HEK293 (cell line): Measurements from ENCODE around the gene WNT9B.

Experiments
- CTCF ChIA-PET: fragments of 350-600 bp; formaldehyde crosslinking; extraction: SDS; loops from one replicate; lab custom pipeline; 2021; ENCODE audit warnings: antibody characterized with exemption; lab: Yijun Ruan, JAX
- POLR2A ChIA-PET: fragments of 300-600 bp; formaldehyde crosslinking; extraction: SDS; loops from one replicate; lab custom pipeline; 2020; ENCODE audit warnings: antibody characterized with exemption, inconsistent platforms; lab: Yijun Ruan, JAX
- H3K27ac ChIP-seq: fragments of 200-500 bp; sonication (Bioruptor generic); 2 replicates; pipeline ENCODE4 v1.5.1; 2014; ENCODE audit warnings: low read depth, low read length, control low read depth, inconsistent platforms; ENCODE audit errors: extremely low read depth
- H3K36me3 ChIP-seq, 2 experiments: fragments of 200-500 bp in 1 of 2; sonication (Bioruptor generic) in 1 of 2; 1 replicate in 1 of 2; 2 replicates in 1 of 2; pipeline ENCODE4 v1.5.1; 2014 to 2017; ENCODE audit warnings: inconsistent platforms in 2 of 2, low read length in 2 of 2; ENCODE audit not compliant: control insufficient read depth in 2 of 2, insufficient read depth in 1 of 2
- H3K4me1 ChIP-seq: fragments of 200-500 bp; sonication (Bioruptor generic); 2 replicates; pipeline ENCODE4 v1.5.1; 2014; ENCODE audit warnings: mild to moderate bottlenecking, low read length, inconsistent platforms; ENCODE audit not compliant: control insufficient read depth, insufficient read depth
- H3K4me3 ChIP-seq: 2 replicates; pipeline ENCODE4 v1.5.1; 2011; ENCODE audit warnings: low read depth, mild to moderate bottlenecking, control low read depth, low read length, moderate library complexity
- H3K9me3 ChIP-seq: fragments of 200-500 bp; sonication (Bioruptor generic); 2 replicates; pipeline ENCODE4 v1.5.1; 2014; ENCODE audit warnings: low read depth, low read length, inconsistent platforms; ENCODE audit not compliant: control insufficient read depth, insufficient read depth
- CTCF ChIP-seq: fragments of 450-650 bp; formaldehyde crosslinking; IDR thresholded peaks from 2 replicates; pipeline ENCODE4 v1.5.1; 2016; ENCODE audit warnings: missing biosample characterization, missing genetic modification characterization
- GLI4 ChIP-seq: fragments of 450-650 bp; formaldehyde crosslinking; IDR thresholded peaks from 2 replicates; pipeline ENCODE4 v1.5.1; 2016; ENCODE audit warnings: missing biosample characterization, missing genetic modification characterization
- GLIS2 ChIP-seq: fragments of 450-650 bp; formaldehyde crosslinking; IDR thresholded peaks from 2 replicates; pipeline ENCODE4 v1.5.1; 2016; ENCODE audit warnings: missing biosample characterization, missing genetic modification characterization
- SALL2 ChIP-seq: fragments of 450-650 bp; formaldehyde crosslinking; IDR thresholded peaks from 2 replicates; pipeline ENCODE4 v1.5.0; 2017; ENCODE audit warnings: missing biosample characterization, mild to moderate bottlenecking, missing genetic modification characterization, borderline replicate concordance
- ZBTB20 ChIP-seq: fragments of 450-650 bp; formaldehyde crosslinking; IDR thresholded peaks from 2 replicates; pipeline ENCODE4 v1.5.1; 2016; ENCODE audit warnings: missing biosample characterization, missing genetic modification characterization
- ZFHX2 ChIP-seq: fragments of 450-650 bp; formaldehyde crosslinking; conservative IDR thresholded peaks from 2 replicates; pipeline ENCODE4 v1.5.1; 2016; ENCODE audit warnings: missing biosample characterization, missing genetic modification characterization
- ZFP41 ChIP-seq: fragments of 450-650 bp; formaldehyde crosslinking; IDR thresholded peaks from 2 replicates; pipeline ENCODE4 v1.5.1; 2016; ENCODE audit warnings: missing biosample characterization, missing genetic modification characterization, borderline replicate concordance
- ZIC2 ChIP-seq: fragments of 450-650 bp; formaldehyde crosslinking; IDR thresholded peaks from 2 replicates; pipeline ENCODE4 v1.5.1; 2016; ENCODE audit warnings: missing biosample characterization, missing genetic modification characterization
- ZNF138 ChIP-seq: fragments of 450-650 bp; formaldehyde crosslinking; IDR thresholded peaks from 2 replicates; pipeline ENCODE4 v1.5.1; 2016; ENCODE audit warnings: missing biosample characterization, missing genetic modification characterization, borderline replicate concordance
- ZNF140 ChIP-seq: fragments of 450-650 bp; formaldehyde crosslinking; IDR thresholded peaks from 2 replicates; pipeline ENCODE4 v1.5.1; 2016; ENCODE audit warnings: missing biosample characterization, missing genetic modification characterization
- ZNF169 ChIP-seq: fragments of 450-650 bp; formaldehyde crosslinking; IDR thresholded peaks from 2 replicates; pipeline ENCODE4 v1.5.1; 2016; ENCODE audit warnings: missing biosample characterization, missing genetic modification characterization
- ZNF19 ChIP-seq: fragments of 450-650 bp; formaldehyde crosslinking; IDR thresholded peaks from 2 replicates; pipeline ENCODE4; 2016; ENCODE audit warnings: missing biosample characterization, missing genetic modification characterization, low read depth
- ZNF202 ChIP-seq: fragments of 450-650 bp; formaldehyde crosslinking; IDR thresholded peaks from 2 replicates; pipeline ENCODE4 v1.5.1; 2016; ENCODE audit warnings: missing biosample characterization, missing genetic modification characterization, borderline replicate concordance
- ZNF248 ChIP-seq: fragments of 450-650 bp; formaldehyde crosslinking; IDR thresholded peaks from 2 replicates; pipeline ENCODE4 v1.5.1; 2017; ENCODE audit warnings: missing biosample characterization, missing genetic modification characterization
- ZNF26 ChIP-seq: fragments of 450-650 bp; formaldehyde crosslinking; IDR thresholded peaks from 2 replicates; pipeline ENCODE4 v1.5.1; 2016; ENCODE audit warnings: missing biosample characterization, missing genetic modification characterization
- ZNF292 ChIP-seq: fragments of 450-650 bp; formaldehyde crosslinking; IDR thresholded peaks from 2 replicates; pipeline ENCODE4 v1.5.1; 2016; ENCODE audit warnings: low read depth, missing biosample characterization, missing genetic modification characterization, borderline replicate concordance
- ZNF311 ChIP-seq: fragments of 450-650 bp; formaldehyde crosslinking; IDR thresholded peaks from 2 replicates; pipeline ENCODE4 v1.5.1; 2017; ENCODE audit warnings: missing biosample characterization, missing genetic modification characterization, borderline replicate concordance
- ZNF433 ChIP-seq: fragments of 450-650 bp; formaldehyde crosslinking; IDR thresholded peaks from 2 replicates; pipeline ENCODE4 v1.5.1; 2016; ENCODE audit warnings: missing biosample characterization, missing genetic modification characterization, low read depth
- ZNF544 ChIP-seq: fragments of 450-650 bp; formaldehyde crosslinking; IDR thresholded peaks from 2 replicates; pipeline ENCODE4 v1.5.0; 2017; ENCODE audit warnings: missing biosample characterization, missing genetic modification characterization
- ZNF658 ChIP-seq: fragments of 450-650 bp; formaldehyde crosslinking; IDR thresholded peaks from 2 replicates; pipeline ENCODE4; 2016; ENCODE audit warnings: missing biosample characterization, missing genetic modification characterization
- ZNF707 ChIP-seq: fragments of 450-650 bp; formaldehyde crosslinking; IDR thresholded peaks from 2 replicates; pipeline ENCODE4 v1.5.1; 2016; ENCODE audit warnings: missing biosample characterization, missing genetic modification characterization
- ZXDB ChIP-seq: fragments of 450-650 bp; formaldehyde crosslinking; IDR thresholded peaks from 2 replicates; pipeline ENCODE4 v1.5.1; 2016; ENCODE audit warnings: missing biosample characterization, missing genetic modification characterization
- TF ChIP-seq, protein P1 (sequence below): sonication (generic); formaldehyde crosslinking; IDR thresholded peaks from 2 replicates; pipeline ENCODE4 v1.8.1; 2022; ENCODE audit warnings: mild to moderate bottlenecking, moderate library complexity, missing genetic modification reagents
- TF ChIP-seq, protein P2 (sequence below): fragments of 450-650 bp; formaldehyde crosslinking; IDR thresholded peaks from 2 replicates; pipeline ENCODE4 v1.5.1; 2016; ENCODE audit warnings: missing biosample characterization, missing genetic modification characterization
- TF ChIP-seq, protein P3 (sequence below): fragments of 450-650 bp; formaldehyde crosslinking; IDR thresholded peaks from 2 replicates; pipeline ENCODE4 v1.5.1; 2016; ENCODE audit warnings: missing biosample characterization, missing genetic modification characterization

Gene WNT9B

DNA sequence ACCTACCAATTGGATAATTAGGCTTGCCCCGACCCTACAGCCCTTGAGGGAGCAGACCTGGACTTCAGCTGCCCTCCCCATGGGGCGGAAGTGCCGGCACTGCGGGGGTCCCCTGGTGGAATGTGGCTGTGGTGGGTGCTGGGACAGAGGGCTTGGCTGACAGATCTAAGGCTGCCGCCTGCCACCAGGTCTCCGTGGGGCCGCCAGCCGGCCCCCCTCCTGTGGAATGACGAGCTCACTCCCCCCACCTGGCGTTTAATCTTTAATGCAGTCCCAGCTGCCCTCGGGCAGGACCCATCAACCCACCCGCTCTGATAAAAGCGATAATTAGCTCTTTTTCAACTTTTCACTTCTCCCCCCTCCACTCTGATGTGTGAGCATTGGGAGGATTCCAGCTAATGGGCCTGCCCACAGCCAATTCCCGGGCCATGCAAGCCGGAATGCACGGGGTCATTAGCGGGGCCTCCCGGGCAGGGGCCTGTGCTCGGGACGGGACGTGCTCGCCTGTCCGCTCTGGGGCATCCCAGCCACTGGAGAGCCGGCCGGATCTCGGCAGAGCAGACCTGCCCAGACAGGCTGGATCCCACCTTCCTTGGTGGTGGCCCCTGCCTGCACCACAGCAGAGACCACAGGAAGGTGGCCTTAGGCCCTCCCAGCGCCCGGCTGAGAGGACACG, 43.2 kb downstream of the WNT9B start:
- H3K4me1 ChIP-seq = no peaks in the 10 kb centered on the region
- ChIA-PET CTCF (interaction anchor here (0.6 kb wide), 1 partner anchor 164 kb away, joined by 3 read pairs; no protein-coding TSS in a partner anchor), POLR2A (no interaction called here)

GRCh38 chr17:46895171-46895570, 43.8 kb downstream of the WNT9B start:
- no peak overlapping the region for H3K27ac ChIP-seq
- ChIA-PET POLR2A (no interaction called here), CTCF (interaction anchor here (0.6 kb wide), 1 partner anchor 164 kb away, joined by 3 read pairs; no protein-coding TSS in a partner anchor)
- H3K4me1 ChIP-seq = no peaks in the 10 kb centered on the region
- H3K4me3 ChIP-seq = no peak overlapping the region
- no peaks in the 10 kb centered on the region for H3K36me3 ChIP-seq
- TF ChIP-seq ZNF202 (tag by site-specific recombination) (no peak), CTCF (tag by site-specific recombination) (no peak), ZNF19 (no peak), ZNF311 (no peak), ZFHX2 (tag by site-specific recombination) (no peak), ZIC2 (tag by site-specific recombination) (no peak), ZXDB (tag by site-specific recombination) (no peak), ZNF292 (no peak), ZFP41 (tag by site-specific recombination) (no peak), ZNF140 (tag by site-specific recombination) (no peak), GLI4 (tag by site-specific recombination) (no peak), GLIS2 (tag by site-specific recombination) (no peak), ZNF26 (tag by site-specific recombination) (no peak), SALL2 (tag by site-specific recombination) (no peak)
- TF ChIP-seq, protein P1, sequence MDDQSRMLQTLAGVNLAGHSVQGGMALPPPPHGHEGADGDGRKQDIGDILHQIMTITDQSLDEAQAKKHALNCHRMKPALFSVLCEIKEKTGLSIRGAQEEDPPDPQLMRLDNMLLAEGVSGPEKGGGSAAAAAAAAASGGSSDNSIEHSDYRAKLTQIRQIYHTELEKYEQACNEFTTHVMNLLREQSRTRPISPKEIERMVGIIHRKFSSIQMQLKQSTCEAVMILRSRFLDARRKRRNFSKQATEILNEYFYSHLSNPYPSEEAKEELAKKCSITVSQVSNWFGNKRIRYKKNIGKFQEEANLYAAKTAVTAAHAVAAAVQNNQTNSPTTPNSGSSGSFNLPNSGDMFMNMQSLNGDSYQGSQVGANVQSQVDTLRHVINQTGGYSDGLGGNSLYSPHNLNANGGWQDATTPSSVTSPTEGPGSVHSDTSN (CRISPR knock-in tag) = no peak
- H3K9me3 ChIP-seq = no peaks in the 10 kb centered on the region

More for the DNA sequence above, 43.2 kb downstream of the WNT9B start:
- no peaks in the 10 kb centered on the region for H3K9me3 ChIP-seq
- TF ChIP-seq ZIC2 (tag by site-specific recombination) (peak; percentile 20; the same call in 1 of the 2 replicates), ZNF658 (no peak)
- no peak overlapping the region for H3K27ac ChIP-seq
- H3K36me3 ChIP-seq = no peaks in the 10 kb centered on the region
- no peak overlapping the region for H3K4me3 ChIP-seq

- Histone ChIP-seq H3K4me1 (no peaks in the 10 kb centered on the region), H3K36me3 (no peaks in the 10 kb centered on the region), H3K4me3 (no peak overlapping the region), H3K9me3 (no peaks in the 10 kb centered on the region), H3K27ac (no peak overlapping the region)
- ChIA-PET POLR2A (no interaction called here), CTCF (no interaction called here)
- TF ChIP-seq ZBTB20 (tag by site-specific recombination) = no peak
- TF ChIP-seq, protein P2, sequence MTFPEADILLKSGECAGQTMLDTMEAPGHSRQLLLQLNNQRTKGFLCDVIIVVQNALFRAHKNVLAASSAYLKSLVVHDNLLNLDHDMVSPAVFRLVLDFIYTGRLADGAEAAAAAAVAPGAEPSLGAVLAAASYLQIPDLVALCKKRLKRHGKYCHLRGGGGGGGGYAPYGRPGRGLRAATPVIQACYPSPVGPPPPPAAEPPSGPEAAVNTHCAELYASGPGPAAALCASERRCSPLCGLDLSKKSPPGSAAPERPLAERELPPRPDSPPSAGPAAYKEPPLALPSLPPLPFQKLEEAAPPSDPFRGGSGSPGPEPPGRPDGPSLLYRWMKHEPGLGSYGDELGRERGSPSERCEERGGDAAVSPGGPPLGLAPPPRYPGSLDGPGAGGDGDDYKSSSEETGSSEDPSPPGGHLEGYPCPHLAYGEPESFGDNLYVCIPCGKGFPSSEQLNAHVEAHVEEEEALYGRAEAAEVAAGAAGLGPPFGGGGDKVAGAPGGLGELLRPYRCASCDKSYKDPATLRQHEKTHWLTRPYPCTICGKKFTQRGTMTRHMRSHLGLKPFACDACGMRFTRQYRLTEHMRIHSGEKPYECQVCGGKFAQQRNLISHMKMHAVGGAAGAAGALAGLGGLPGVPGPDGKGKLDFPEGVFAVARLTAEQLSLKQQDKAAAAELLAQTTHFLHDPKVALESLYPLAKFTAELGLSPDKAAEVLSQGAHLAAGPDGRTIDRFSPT (tag by site-specific recombination) = no peak
- TF ChIP-seq, protein P3, sequence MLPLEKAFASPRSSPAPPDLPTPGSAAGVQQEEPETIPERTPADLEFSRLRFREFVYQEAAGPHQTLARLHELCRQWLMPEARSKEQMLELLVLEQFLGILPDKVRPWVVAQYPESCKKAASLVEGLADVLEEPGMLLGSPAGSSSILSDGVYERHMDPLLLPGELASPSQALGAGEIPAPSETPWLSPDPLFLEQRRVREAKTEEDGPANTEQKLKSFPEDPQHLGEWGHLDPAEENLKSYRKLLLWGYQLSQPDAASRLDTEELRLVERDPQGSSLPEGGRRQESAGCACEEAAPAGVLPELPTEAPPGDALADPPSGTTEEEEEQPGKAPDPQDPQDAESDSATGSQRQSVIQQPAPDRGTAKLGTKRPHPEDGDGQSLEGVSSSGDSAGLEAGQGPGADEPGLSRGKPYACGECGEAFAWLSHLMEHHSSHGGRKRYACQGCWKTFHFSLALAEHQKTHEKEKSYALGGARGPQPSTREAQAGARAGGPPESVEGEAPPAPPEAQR (tag by site-specific recombination) = no peak
- TF ChIP-seq ZNF544 (tag by site-specific recombination) = no peak
- no peak for TF ChIP-seq ZNF248 (tag by site-specific recombination)
- TF ChIP-seq ZNF138 (tag by site-specific recombination) = no peak
- TF ChIP-seq ZNF169 (tag by site-specific recombination) = no peak
- TF ChIP-seq ZNF707 = no peak
- no peak for TF ChIP-seq ZNF433 (tag by site-specific recombination)
- TF ChIP-seq ZNF311 = no peak
Observed at GRCh38 chr17:46896991-46897390, 45.6 kb downstream of the WNT9B start.
